Smooth muscle cell (in vitro differentiated cells): ENCODE data around the gene NPEPL1. TPM values are rescaled to one million over a fixed set of nuclear protein-coding genes. Genes with fewer than 3 reads are reported as not detected.

Source experiments
- DNase-seq: peaks from one replicate; lab custom pipeline; 2025; ENCODE audit not compliant: unreplicated experiment; lab: John Stamatoyannopoulos, UW
- H2AFZ ChIP-seq: fragments of 200-600 bp; sonication (generic); 2 replicates; pipeline ENCODE4 v1.6.0; 2016; ENCODE audit warnings: antibody characterized with exemption, low read depth, mild to moderate bottlenecking
- H3F3A ChIP-seq: fragments of 200-600 bp; sonication (generic); 2 replicates; pipeline ENCODE4 v1.6.0; 2017; ENCODE audit warnings: antibody characterized with exemption, low read depth
- H3K27ac ChIP-seq: fragments of 200-600 bp; sonication (generic); 2 replicates; pipeline ENCODE4 v1.5.1; 2016; ENCODE audit warnings: low read depth, mild to moderate bottlenecking
- H3K27me3 ChIP-seq: fragments of 200-600 bp; sonication (generic); 2 replicates; pipeline ENCODE4 v1.6.1; 2016; ENCODE audit warnings: low read depth, mild to moderate bottlenecking
- H3K36me3 ChIP-seq: fragments of 200-600 bp; sonication (generic); 2 replicates; pipeline ENCODE4 v1.5.1; 2016; ENCODE audit warnings: low read depth
- H3K4me1 ChIP-seq: fragments of 200-600 bp; sonication (generic); 2 replicates; pipeline ENCODE4 v1.5.1; 2016; ENCODE audit warnings: low read depth
- H3K4me2 ChIP-seq: fragments of 200-600 bp; sonication (generic); 2 replicates; pipeline ENCODE4 v1.6.0; 2016; ENCODE audit warnings: mild to moderate bottlenecking
- H3K4me3 ChIP-seq: fragments of 200-600 bp; sonication (generic); 2 replicates; pipeline ENCODE4 v1.5.1; 2016; ENCODE audit warnings: mild to moderate bottlenecking
- H3K79me2 ChIP-seq: fragments of 200-600 bp; sonication (generic); 2 replicates; pipeline ENCODE4 v1.6.0; 2016; ENCODE audit warnings: low read depth, mild to moderate bottlenecking
- H3K9ac ChIP-seq: fragments of 200-600 bp; sonication (generic); 2 replicates; pipeline ENCODE4 v1.6.0; 2016; ENCODE audit warnings: low read depth
- H3K9me3 ChIP-seq: fragments of 200-600 bp; sonication (generic); replicated peaks from 2 replicates; pipeline ENCODE4 v1.5.1; 2016; ENCODE audit warnings: low read depth
- H4K20me1 ChIP-seq: fragments of 200-600 bp; sonication (generic); 2 replicates; pipeline ENCODE4 v1.6.0; 2016; ENCODE audit warnings: low read depth
- CTCF ChIP-seq: fragments of 200-600 bp; sonication (generic); IDR thresholded peaks from 2 replicates; pipeline ENCODE4 v1.5.1; 2017; ENCODE audit warnings: borderline replicate concordance, mild to moderate bottlenecking, antibody characterized with exemption; ENCODE audit not compliant: insufficient read depth, poor library complexity, severe bottlenecking
- WGBS: methylation state at CpG from one replicate; pipeline ENCODE4 v1.1.7; 2016; ENCODE audit warnings: low lambda C conversion rate; 5-methylcytosine and 5-hydroxymethylcytosine counted together
- polyA plus RNA-seq: library from polyadenylated mRNA; unstranded; fragments of >200 nt; fragmentation: Nextera tagmentation; extraction: Ambion mirVana; gene quantifications from 2 replicates; pipeline ENCODE4 v1.2.1, GENCODE V29; 2016
- total RNA-seq: library from RNA; depleted of rRNA; stranded (reverse); fragments of >200 nt; gene quantifications from 2 replicates; pipeline ENCODE4 v1.2.3, GENCODE V29; 2014

The NPEPL1 gene
- total and polyA plus RNA-seq, 2 experiments from 2014 or later, result 17.7 to 32.9 TPM

- Histone ChIP-seq H3K27ac (no peak overlapping the region), H3K9ac (no peak overlapping the region), H4K20me1 (no peaks in the 10 kb centered on the region), H3F3A (no peaks in the 10 kb centered on the region), H2AFZ (no peak overlapping the region), H3K79me2 (no peaks in the 10 kb centered on the region), H3K27me3 (no peaks in the 10 kb centered on the region), H3K4me2 (no peak overlapping the region), H3K36me3 (no peaks in the 10 kb centered on the region), H3K4me3 (no peak overlapping the region), H3K9me3 (no peaks in the 10 kb centered on the region), H3K4me1 (no peaks in the 10 kb centered on the region)
- TF ChIP-seq CTCF, result no peak
- 94% methylated on average over 21 of the region's 21 CpGs for WGBS
- no peak for DNase-seq
These were observed 18.9 kb downstream of the NPEPL1 start for GRCh38 chr20:58711266-58712051.

DNA sequence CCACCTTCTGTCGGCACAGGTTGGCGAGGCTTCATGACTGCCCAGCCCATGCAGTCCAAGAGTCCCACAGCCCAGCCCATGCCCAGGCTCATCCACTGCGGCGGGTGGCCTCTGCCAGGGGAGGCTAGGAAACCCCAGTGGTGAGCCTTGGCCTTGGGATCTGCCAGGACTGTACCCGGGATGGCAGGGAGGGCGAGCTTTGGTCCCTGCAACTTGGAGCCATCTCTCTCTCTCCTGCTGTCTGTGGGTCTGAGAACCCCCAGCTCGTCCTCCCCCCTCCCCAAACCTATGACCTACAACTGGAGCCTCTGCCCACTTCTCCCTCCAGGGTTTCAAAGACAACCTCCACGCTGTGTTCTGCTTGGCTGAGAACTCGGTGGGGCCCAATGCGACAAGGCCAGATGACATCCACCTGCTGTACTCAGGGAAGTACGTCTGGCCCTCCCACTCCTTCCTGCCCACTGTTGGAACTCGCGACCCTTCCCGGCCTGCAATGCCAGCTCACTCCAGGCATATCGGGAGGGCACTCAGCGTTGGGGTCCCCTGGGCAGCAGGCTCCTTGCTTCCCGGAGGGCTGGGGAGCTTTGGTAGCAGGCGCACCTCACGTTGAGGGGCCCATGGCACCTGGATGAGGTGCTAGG is 19.7 kb downstream of the NPEPL1 start:
- H3K4me3 ChIP-seq, result no peak overlapping the region
- no peak for TF ChIP-seq CTCF
- no peak for DNase-seq
- H3K27ac ChIP-seq, result no peak overlapping the region
- H3F3A ChIP-seq, result no peaks in the 10 kb centered on the region
- no peak overlapping the region for H3K9ac ChIP-seq
- 94% methylated on average over 18 of the region's 19 CpGs for WGBS
- H2AFZ ChIP-seq, result no peak overlapping the region
- no peak overlapping the region for H3K4me2 ChIP-seq
- H3K27me3 ChIP-seq, result no peaks in the 10 kb centered on the region
- H4K20me1 ChIP-seq, result no peaks in the 10 kb centered on the region
- no peaks in the 10 kb centered on the region for H3K4me1 ChIP-seq
- no peaks in the 10 kb centered on the region for H3K36me3 ChIP-seq
- no peaks in the 10 kb centered on the region for H3K9me3 ChIP-seq
- no peaks in the 10 kb centered on the region for H3K79me2 ChIP-seq

DNA sequence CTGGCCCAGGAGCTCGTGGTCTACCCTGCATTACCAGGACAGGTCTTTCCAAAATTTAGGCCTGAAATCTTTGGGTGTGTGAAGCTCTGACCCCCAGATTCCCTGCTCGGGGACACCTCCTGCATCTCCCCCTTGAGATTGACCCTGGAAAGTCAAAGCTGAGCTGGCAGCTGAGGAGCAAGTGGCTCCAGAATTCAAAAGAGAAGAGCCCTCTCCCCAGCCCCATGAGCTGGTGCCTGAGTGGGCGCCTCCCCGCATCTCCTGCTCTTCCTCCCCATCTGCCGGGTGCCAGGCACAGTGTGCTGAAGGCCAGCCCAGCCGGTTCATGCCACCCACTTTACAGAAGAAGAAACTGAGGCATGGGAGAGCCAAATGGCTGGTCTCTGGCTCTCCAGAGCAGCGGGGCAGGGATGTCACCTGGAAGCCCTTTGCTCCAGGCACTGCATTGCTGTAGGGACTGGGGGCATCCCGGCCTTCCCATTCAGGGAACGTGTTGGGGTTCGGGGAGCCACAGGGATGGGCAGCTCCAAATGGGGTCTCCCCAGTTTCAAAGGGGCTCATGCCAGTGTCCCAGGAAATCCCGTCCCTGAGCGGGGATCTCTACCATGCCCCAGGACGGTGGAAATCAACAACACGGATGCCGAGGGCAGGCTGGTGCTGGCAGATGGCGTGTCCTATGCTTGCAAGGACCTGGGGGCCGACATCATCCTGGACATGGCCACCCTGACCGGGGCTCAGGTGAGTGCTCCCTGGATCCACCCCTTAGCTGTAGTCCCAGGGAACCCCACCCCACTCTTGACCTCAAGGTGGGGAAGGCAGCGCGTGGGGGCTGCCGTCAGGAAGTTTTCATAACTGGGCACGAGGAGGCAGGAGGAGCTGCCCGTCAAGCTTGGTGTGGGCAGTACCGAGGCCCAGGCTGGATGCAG is 20.5 kb downstream of the NPEPL1 start:
- WGBS, result 96% methylated on average over 24 of the region's 24 CpGs
- H3K9me3 ChIP-seq, result no peaks in the 10 kb centered on the region

More for the DNA sequence above, 20.5 kb downstream of the NPEPL1 start:
- Histone ChIP-seq H2AFZ (no peak overlapping the region), H3K79me2 (no peaks in the 10 kb centered on the region), H3K27ac (no peak overlapping the region), H3K4me3 (no peak overlapping the region), H3F3A (no peaks in the 10 kb centered on the region), H3K9ac (no peak overlapping the region), H3K4me2 (no peak overlapping the region), H3K27me3 (no peaks in the 10 kb centered on the region), H3K4me1 (no peaks in the 10 kb centered on the region), H4K20me1 (no peaks in the 10 kb centered on the region), H3K36me3 (no peaks in the 10 kb centered on the region)
- no peak for TF ChIP-seq CTCF
- DNase-seq, result no peak
